Measurements from ENCODE around the gene TBPL2. TPM values are rescaled to one million over a fixed set of nuclear protein-coding genes. Genes with fewer than 3 reads are reported as not detected.
A peak's percentile ranks its signal among the peaks of the same experiment; 100 is the strongest.

TBPL2 gene
- total RNA-seq, 2 donors from 2014 or later, result 0.12 TPM; not detected in 1

- H3K27ac ChIP-seq, result peak overlapping the region; percentile 24
- intact Hi-C loops (cut with DNase I), result no loop called here
- peaks cover 7% of the 10 kb centered on the region for H3K36me3 ChIP-seq
- H3K4me1 ChIP-seq, result no peaks in the 10 kb centered on the region
- no peak for TF ChIP-seq CTCF (IDR thresholded peaks at IDR 0.05)
- no peak for DNase-seq
- no peak overlapping the region for H3K9ac ChIP-seq (ENCODE audit: low read depth in 2 of 2, low read length in 2 of 2)
- H3K9me3 ChIP-seq, result no peaks in the 10 kb centered on the region
- H3K4me3 ChIP-seq, result no peak overlapping the region
- no peaks in the 10 kb centered on the region for H3K27me3 ChIP-seq
Measured at GRCh38 chr14:55374771-55375170, 65.6 kb downstream of the TBPL2 start.

- Histone ChIP-seq H3K4me3 (no peak overlapping the region), H3K9ac (ENCODE audit: low read depth in 2 of 2, low read length in 2 of 2) (no peak overlapping the region), H3K27me3 (no peaks in the 10 kb centered on the region), H3K27ac (peak overlapping the region; percentile 24), H3K36me3 (peaks cover 7% of the 10 kb centered on the region), H3K9me3 (no peaks in the 10 kb centered on the region), H3K4me1 (no peaks in the 10 kb centered on the region)
- intact Hi-C loops (cut with DNase I), result no loop called here
- DNase-seq, result no peak
- no peak for TF ChIP-seq CTCF (IDR thresholded peaks at IDR 0.05)
Measured at GRCh38 chr14:55373784-55374705, 66.4 kb downstream of the TBPL2 start.

GRCh38 chr14:55372825-55373224 lies 67.6 kb downstream of the TBPL2 start:
- H3K36me3 ChIP-seq, result peaks cover 7% of the 10 kb centered on the region
- intact Hi-C loops (cut with DNase I), result no loop called here

DNA sequence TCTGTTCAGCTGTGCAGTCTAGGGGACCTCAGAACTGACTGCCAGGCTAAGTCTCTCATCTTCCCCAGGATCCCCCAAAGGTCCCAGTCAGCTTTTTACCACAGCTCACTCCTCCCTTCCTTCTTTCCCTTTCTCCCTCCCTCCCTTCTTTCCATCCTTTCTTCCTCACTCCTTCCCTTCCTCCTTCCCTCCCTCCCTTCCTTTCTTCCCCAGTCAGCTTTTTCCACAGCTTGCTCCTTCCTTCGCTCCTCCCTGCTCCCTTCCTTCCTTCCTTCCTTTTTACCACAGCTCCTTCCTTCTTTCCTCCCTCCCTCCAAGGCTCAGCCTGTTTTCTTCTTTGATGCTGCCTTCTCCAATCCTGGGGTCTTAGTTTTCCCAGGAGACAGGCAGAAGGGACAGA lies 68.0 kb downstream of the TBPL2 start:
- H3K27ac ChIP-seq, result no peak overlapping the region
- no peak for DNase-seq
- TF ChIP-seq CTCF (IDR thresholded peaks at IDR 0.05), result no peak
- H3K9me3 ChIP-seq, result no peaks in the 10 kb centered on the region
- no peak overlapping the region for H3K4me3 ChIP-seq
- intact Hi-C loops (cut with DNase I), result no loop called here
- H3K9ac ChIP-seq (ENCODE audit: low read depth in 2 of 2, low read length in 2 of 2), result no peak overlapping the region
- H3K27me3 ChIP-seq, result no peaks in the 10 kb centered on the region
- H3K36me3 ChIP-seq, result peaks cover 7% of the 10 kb centered on the region
- H3K4me1 ChIP-seq, result no peaks in the 10 kb centered on the region

More at GRCh38 chr14:55372825-55373224, 67.6 kb downstream of the TBPL2 start:
- Histone ChIP-seq H3K27ac (no peak overlapping the region), H3K27me3 (no peaks in the 10 kb centered on the region), H3K4me1 (no peaks in the 10 kb centered on the region), H3K9me3 (no peaks in the 10 kb centered on the region), H3K9ac (ENCODE audit: low read depth in 2 of 2, low read length in 2 of 2) (no peak overlapping the region), H3K4me3 (no peak overlapping the region)
- TF ChIP-seq CTCF (IDR thresholded peaks at IDR 0.05), result no peak
- DNase-seq, result no peak

GRCh38 chr14:55370883-55371455 lies 69.4 kb downstream of the TBPL2 start:
- Histone ChIP-seq H3K27ac (no peak overlapping the region), H3K27me3 (no peaks in the 10 kb centered on the region), H3K9ac (ENCODE audit: low read depth in 2 of 2, low read length in 2 of 2) (no peak overlapping the region), H3K36me3 (no peaks in the 10 kb centered on the region), H3K4me3 (no peak overlapping the region), H3K9me3 (no peaks in the 10 kb centered on the region), H3K4me1 (no peaks in the 10 kb centered on the region)
- no peak for TF ChIP-seq CTCF (IDR thresholded peaks at IDR 0.05)
- intact Hi-C loops (cut with DNase I), result no loop called here
- DNase-seq, result no peak
